Esophagus squamous epithelium (tissue), 4 donors: ENCODE data around the gene PNMA1.

Experiments
- POLR2A ChIP-seq, 4 donors: fragments of 450-650 bp; IDR thresholded peaks; one replicate each; pipeline ENCODE4 v1.6.1; 2017; ENCODE audit warnings: antibody characterized with exemption in 4 of 4, mild to moderate bottlenecking in 4 of 4, moderate library complexity in 3 of 4
- TF ChIP-seq, protein P1 (sequence below), 6 experiments: fragments of 450-650 bp in 4 of 6; fragments of 200-600 bp in 2 of 6; sonication (generic) in 2 of 6; IDR thresholded peaks; one replicate each; pipeline ENCODE4 v1.5.1; 2016 to 2019; ENCODE audit warnings: antibody characterized with exemption in 6 of 6, mild to moderate bottlenecking in 4 of 6, moderate library complexity in 4 of 6

DNA sequence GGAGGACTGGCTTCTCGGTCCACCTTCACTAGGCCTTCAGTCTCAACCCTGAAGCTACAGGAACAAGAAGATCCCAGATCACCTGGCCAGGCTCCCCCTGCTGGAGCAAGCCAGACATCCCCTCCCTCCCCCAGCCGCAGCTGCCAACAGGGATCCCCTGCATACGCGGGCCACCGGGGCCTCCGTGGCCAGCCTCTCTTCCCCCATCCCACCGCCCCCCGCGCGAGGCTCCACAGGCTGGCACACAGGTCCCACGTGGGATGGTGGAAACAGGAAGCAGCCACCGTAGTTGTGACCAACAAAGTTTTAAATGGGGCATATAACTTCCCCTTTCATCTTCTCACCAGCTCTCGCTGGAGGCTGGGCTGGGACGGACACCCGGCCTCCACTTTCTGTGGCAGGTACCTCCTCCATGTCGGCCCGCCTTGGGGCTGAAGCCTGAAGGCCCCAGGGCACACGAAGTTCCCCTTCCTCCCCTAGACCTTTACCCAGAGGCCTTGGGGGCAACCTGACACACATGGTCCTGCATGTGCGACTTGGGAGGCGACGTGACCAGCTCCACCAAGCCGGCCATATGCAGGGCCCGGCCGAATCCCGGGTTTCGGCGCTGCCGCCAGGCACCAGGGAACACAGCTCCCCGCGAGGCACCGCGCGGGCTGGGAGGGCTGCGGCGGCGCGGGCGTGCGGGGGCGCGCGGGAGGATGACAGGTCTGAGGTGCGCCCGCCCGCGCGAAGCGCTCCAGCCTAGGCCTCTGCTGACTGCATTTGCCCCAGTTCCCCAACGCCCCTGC lies 44.4 kb upstream of the PNMA1 start:
- TF ChIP-seq, protein P1, sequence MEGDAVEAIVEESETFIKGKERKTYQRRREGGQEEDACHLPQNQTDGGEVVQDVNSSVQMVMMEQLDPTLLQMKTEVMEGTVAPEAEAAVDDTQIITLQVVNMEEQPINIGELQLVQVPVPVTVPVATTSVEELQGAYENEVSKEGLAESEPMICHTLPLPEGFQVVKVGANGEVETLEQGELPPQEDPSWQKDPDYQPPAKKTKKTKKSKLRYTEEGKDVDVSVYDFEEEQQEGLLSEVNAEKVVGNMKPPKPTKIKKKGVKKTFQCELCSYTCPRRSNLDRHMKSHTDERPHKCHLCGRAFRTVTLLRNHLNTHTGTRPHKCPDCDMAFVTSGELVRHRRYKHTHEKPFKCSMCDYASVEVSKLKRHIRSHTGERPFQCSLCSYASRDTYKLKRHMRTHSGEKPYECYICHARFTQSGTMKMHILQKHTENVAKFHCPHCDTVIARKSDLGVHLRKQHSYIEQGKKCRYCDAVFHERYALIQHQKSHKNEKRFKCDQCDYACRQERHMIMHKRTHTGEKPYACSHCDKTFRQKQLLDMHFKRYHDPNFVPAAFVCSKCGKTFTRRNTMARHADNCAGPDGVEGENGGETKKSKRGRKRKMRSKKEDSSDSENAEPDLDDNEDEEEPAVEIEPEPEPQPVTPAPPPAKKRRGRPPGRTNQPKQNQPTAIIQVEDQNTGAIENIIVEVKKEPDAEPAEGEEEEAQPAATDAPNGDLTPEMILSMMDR (IDR thresholded peaks at IDR 0.05), result peak; percentile 31 to 76 (median 61)
- TF ChIP-seq POLR2A (IDR thresholded peaks at IDR 0.05), result peak in 2 of 4 donors; percentile 27 to 32
